Measurements from ENCODE around the gene RNF223. TPM values are rescaled to one million over a fixed set of nuclear protein-coding genes. Genes with fewer than 3 reads are reported as not detected.

RNF223 gene
- total RNA-seq, 1 experiment from 2014 or later, result not detected

- peaks cover 20% of the 10 kb centered on the region; the same call in 1 of the 2 replicates for H4K20me1 ChIP-seq (ENCODE audit: insufficient read depth, low read depth, low read length)
- H3K79me2 ChIP-seq (ENCODE audit: low read length), result no peaks in the 10 kb centered on the region
- H3K27ac ChIP-seq (ENCODE audit: low read length), result no peak overlapping the region
- DNase-seq, result no peak
- H3K4me3 ChIP-seq (ENCODE audit: low read length), result no peak overlapping the region
- H3K4me1 ChIP-seq (ENCODE audit: low read length), result peaks cover 11% of the 10 kb centered on the region
- H3K9me3 ChIP-seq (ENCODE audit: low read length), result no peaks in the 10 kb centered on the region
- no peaks in the 10 kb centered on the region for H3K36me3 ChIP-seq (ENCODE audit: insufficient read depth, low read length)
- no peak overlapping the region for H2AFZ ChIP-seq (ENCODE audit: low read length)
- no peaks in the 10 kb centered on the region for H3K27me3 ChIP-seq (ENCODE audit: low read length)
- no peak overlapping the region for H3K4me2 ChIP-seq (ENCODE audit: low read depth, low read length, poor library complexity, severe bottlenecking)
- H3K9ac ChIP-seq (ENCODE audit: low read length), result no peak overlapping the region
- no peaks in the 10 kb centered on the region for H3K9me2 ChIP-seq (replicated peaks; ENCODE audit: insufficient read depth, low read length)
Measured at GRCh38 chr1:1022302-1023009, 51.6 kb downstream of the RNF223 start.

GRCh38 chr1:1021920-1022259 is 52.2 kb downstream of the RNF223 start:
- Histone ChIP-seq H3K27ac (ENCODE audit: low read length) (no peak overlapping the region), H2AFZ (ENCODE audit: low read length) (no peak overlapping the region), H3K9me2 (replicated peaks; ENCODE audit: insufficient read depth, low read length) (no peaks in the 10 kb centered on the region), H3K4me1 (ENCODE audit: low read length) (peaks cover 11% of the 10 kb centered on the region), H4K20me1 (ENCODE audit: insufficient read depth, low read depth, low read length) (peaks cover 20% of the 10 kb centered on the region; the same call in 1 of the 2 replicates), H3K36me3 (ENCODE audit: insufficient read depth, low read length) (no peaks in the 10 kb centered on the region), H3K4me3 (ENCODE audit: low read length) (no peak overlapping the region), H3K9ac (ENCODE audit: low read length) (no peak overlapping the region), H3K79me2 (ENCODE audit: low read length) (no peaks in the 10 kb centered on the region), H3K27me3 (ENCODE audit: low read length) (no peaks in the 10 kb centered on the region), H3K9me3 (ENCODE audit: low read length) (no peaks in the 10 kb centered on the region), H3K4me2 (ENCODE audit: low read depth, low read length, poor library complexity, severe bottlenecking) (no peak overlapping the region)
- no peak for DNase-seq

- no peak overlapping the region for H2AFZ ChIP-seq (ENCODE audit: low read length)
- H3K9ac ChIP-seq (ENCODE audit: low read length), result no peak overlapping the region
- DNase-seq, result no peak
- H3K4me2 ChIP-seq (ENCODE audit: low read depth, low read length, poor library complexity, severe bottlenecking), result peak overlapping the region; percentile 79
- H3K9me3 ChIP-seq (ENCODE audit: low read length), result no peaks in the 10 kb centered on the region
- no peak overlapping the region for H3K27ac ChIP-seq (ENCODE audit: low read length)
- peaks cover 19% of the 10 kb centered on the region; the same call in 1 of the 2 replicates for H4K20me1 ChIP-seq (ENCODE audit: insufficient read depth, low read depth, low read length)
- H3K4me1 ChIP-seq (ENCODE audit: low read length), result peaks cover 11% of the 10 kb centered on the region
- no peaks in the 10 kb centered on the region for H3K79me2 ChIP-seq (ENCODE audit: low read length)
- no peaks in the 10 kb centered on the region for H3K27me3 ChIP-seq (ENCODE audit: low read length)
- no peaks in the 10 kb centered on the region for H3K9me2 ChIP-seq (replicated peaks; ENCODE audit: insufficient read depth, low read length)
- H3K4me3 ChIP-seq (ENCODE audit: low read length), result peak overlapping the region; percentile 67; the same call in 1 of the 2 replicates
- no peaks in the 10 kb centered on the region for H3K36me3 ChIP-seq (ENCODE audit: insufficient read depth, low read length)
Measured at GRCh38 chr1:1021010-1021919, 52.8 kb downstream of the RNF223 start.

Other genes starting within 250 kb of the RNF223 start
- gene SAMD11, start 150.4 kb downstream of the RNF223 start, total RNA-seq (2014; rRNA removed; shearing (Covaris generic); ENCODE audit: low replicate concordance), result not detected in 2 replicates
- gene NOC2L, start 115.0 kb downstream of the RNF223 start, total RNA-seq (2014; rRNA removed; shearing (Covaris generic); ENCODE audit: low replicate concordance), result 32.5 and 63.5 TPM in 2 replicates
- 13.9 and 21.2 TPM in 2 replicates for gene KLHL17, start 113.7 kb downstream of the RNF223 start, total RNA-seq (2014; rRNA removed; shearing (Covaris generic); ENCODE audit: low replicate concordance)
- 0.72 TPM in 1 of 2 replicates, not detected in the other for gene PLEKHN1, start 107.8 kb downstream of the RNF223 start, total RNA-seq (2014; rRNA removed; shearing (Covaris generic); ENCODE audit: low replicate concordance)
- gene PERM1, start 92.2 kb downstream of the RNF223 start, total RNA-seq (2014; rRNA removed; shearing (Covaris generic); ENCODE audit: low replicate concordance), result not detected in 2 replicates
- not detected in 2 replicates for gene HES4, start 74.2 kb downstream of the RNF223 start, total RNA-seq (2014; rRNA removed; shearing (Covaris generic); ENCODE audit: low replicate concordance)
- gene ISG15, start 60.8 kb downstream of the RNF223 start, total RNA-seq (2014; rRNA removed; shearing (Covaris generic); ENCODE audit: low replicate concordance), result 102 and 127 TPM in 2 replicates
- gene AGRN, start 54.2 kb downstream of the RNF223 start, total RNA-seq (2014; rRNA removed; shearing (Covaris generic); ENCODE audit: low replicate concordance), result 2.4 and 8.4 TPM in 2 replicates
- gene C1orf159, start 41.8 kb upstream of the RNF223 start, total RNA-seq (2014; rRNA removed; shearing (Covaris generic); ENCODE audit: low replicate concordance), result 10.2 and 10.4 TPM in 2 replicates
- 0.18 TPM in 1 of 2 replicates, not detected in the other for gene TTLL10, start 99.6 kb upstream of the RNF223 start, total RNA-seq (2014; rRNA removed; shearing (Covaris generic); ENCODE audit: low replicate concordance)
- 0.30 and 0.90 TPM in 2 replicates for gene TNFRSF18, start 132.3 kb upstream of the RNF223 start, total RNA-seq (2014; rRNA removed; shearing (Covaris generic); ENCODE audit: low replicate concordance)
- not detected in 2 replicates for gene TNFRSF4, start 139.8 kb upstream of the RNF223 start, total RNA-seq (2014; rRNA removed; shearing (Covaris generic); ENCODE audit: low replicate concordance)
- 25.6 and 42.0 TPM in 2 replicates for gene SDF4, start 157.7 kb upstream of the RNF223 start, total RNA-seq (2014; rRNA removed; shearing (Covaris generic); ENCODE audit: low replicate concordance)
- 8.6 and 17.7 TPM in 2 replicates for gene B3GALT6, start 157.9 kb upstream of the RNF223 start, total RNA-seq (2014; rRNA removed; shearing (Covaris generic); ENCODE audit: low replicate concordance)
- gene C1QTNF12, start 172.4 kb upstream of the RNF223 start, total RNA-seq (2014; rRNA removed; shearing (Covaris generic); ENCODE audit: low replicate concordance), result 2.2 and 2.5 TPM in 2 replicates
- gene UBE2J2, start 199.5 kb upstream of the RNF223 start, total RNA-seq (2014; rRNA removed; shearing (Covaris generic); ENCODE audit: low replicate concordance), result 46.1 and 59.3 TPM in 2 replicates
- gene SCNN1D, start 206.1 kb upstream of the RNF223 start, total RNA-seq (2014; rRNA removed; shearing (Covaris generic); ENCODE audit: low replicate concordance), result 1.2 and 1.4 TPM in 2 replicates
- gene ACAP3, start 233.6 kb upstream of the RNF223 start, total RNA-seq (2014; rRNA removed; shearing (Covaris generic); ENCODE audit: low replicate concordance), result 28.1 and 94.6 TPM in 2 replicates
- gene PUSL1, start 234.3 kb upstream of the RNF223 start, total RNA-seq (2014; rRNA removed; shearing (Covaris generic); ENCODE audit: low replicate concordance), result 14.9 and 45.1 TPM in 2 replicates